Stimulated activated CD8-positive, alpha-beta memory T cell treated with anti-CD3 and anti-CD28 coated beads, Interleukin-15, amount 100 ng/mL, for 4 hours (primary cell): ENCODE data around the gene GIMD1.

Source experiments
- DNase-seq, 2 donors: peaks; one replicate each; pipeline ENCODE4 v3.0.0-alpha.2; 2020; ENCODE audit warnings: low read depth in 2 of 2

The GIMD1 gene

DNA sequence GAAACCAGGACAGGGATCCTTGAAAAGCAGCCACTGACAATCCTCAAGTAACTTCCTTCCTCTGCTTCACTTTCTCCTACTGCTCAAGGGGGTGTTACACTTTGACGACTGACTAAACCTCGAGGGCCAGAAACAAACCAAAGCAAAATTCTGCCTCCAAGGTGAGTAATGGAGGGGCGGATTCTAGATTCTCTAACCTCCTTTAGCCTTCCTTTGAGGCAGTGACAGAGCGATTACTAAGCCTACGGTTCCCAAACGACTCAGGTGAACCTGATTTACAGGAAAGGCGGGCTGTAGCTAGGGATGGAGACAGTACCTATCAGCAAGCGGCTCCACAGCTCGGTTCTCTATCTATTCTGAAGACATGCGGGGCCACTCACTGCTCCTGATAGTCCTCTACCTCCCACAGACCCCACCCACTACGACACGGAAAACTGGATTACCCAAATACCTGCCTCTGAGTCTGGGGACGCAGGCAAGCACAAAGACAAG is 53.1 kb downstream of the GIMD1 start:
- peak; percentile 12 to 24 for DNase-seq

DNA sequence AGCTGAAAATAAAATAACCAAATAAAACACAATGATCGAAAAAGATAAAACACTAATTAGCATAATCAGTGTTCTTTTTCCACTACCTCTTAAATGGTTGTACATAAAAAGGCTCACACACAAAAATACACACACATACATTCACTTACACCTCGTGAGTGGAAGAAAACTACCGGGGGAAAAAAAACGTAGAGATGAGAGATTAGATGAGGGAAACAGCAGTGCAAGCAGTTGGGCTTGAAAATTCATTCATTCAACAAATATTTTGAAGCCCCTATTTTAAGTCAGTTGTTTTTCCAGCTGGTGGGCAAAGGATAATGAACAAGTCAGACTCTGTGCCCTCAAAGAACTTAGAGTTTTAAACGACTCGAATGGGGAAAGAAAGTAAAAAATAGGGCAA is 53.6 kb downstream of the GIMD1 start:
- no peak for DNase-seq

- DNase-seq, result no peak
Observed at GRCh38 chr4:106312997-106313522, 55.5 kb downstream of the GIMD1 start.

- DNase-seq, result no peak
Observed at GRCh38 chr4:106312377-106312776, 56.2 kb downstream of the GIMD1 start.
